T-cell (primary cell): Measurements from ENCODE around the gene CUX1. TPM values are rescaled to one million over a fixed set of nuclear protein-coding genes. Genes with fewer than 3 reads are reported as not detected.

Experiments used
- ATAC-seq, 4 experiments: fragments of 200-7000 bp in 3 of 4; fragments of 150-1000 bp in 1 of 4; cut with Tn5 transposase; replicated peaks in 1 of 4; 1 replicate in 3 of 4; 2 replicates in 1 of 4; pipeline ENCODE4 v1.10.0; 2021; ENCODE audit warnings: moderate library complexity in 3 of 4, mild to moderate bottlenecking in 2 of 4, moderate number of reproducible peaks in 1 of 4
- CTCF ChIA-PET, 2 donors: fragments of 300-600 bp; sonication (Branson Sonifier 250); formaldehyde crosslinking; loops; one replicate each; lab custom pipeline; 2022; ENCODE audit warnings: antibody characterized with exemption in 2 of 2; lab: Charles Lee
- POLR2A ChIA-PET, 2 donors: fragments of 300-600 bp; sonication (Branson Sonifier 250); formaldehyde crosslinking; loops; one replicate each; lab custom pipeline; 2022; ENCODE audit warnings: antibody characterized with exemption in 2 of 2; lab: Charles Lee
- DNase-seq, 35 experiments: peaks; one replicate each; pipeline versions ENCODE4 v3.0.0 to v3.0.0-alpha.2; 2013 to 2023
- H3K27ac ChIP-seq: one replicate; pipeline ENCODE4 v1.5.1; 2013; ENCODE audit warnings: low read length
- H3K27me3 ChIP-seq, 2 experiments: replicated peaks in 1 of 2; 1 replicate in 1 of 2; 2 replicates in 1 of 2; pipeline versions ENCODE4 v1.6.1 to v1.7.0; 2013; ENCODE audit warnings: low read length in 1 of 2, mixed read lengths in 1 of 2; ENCODE audit not compliant: control insufficient read depth in 2 of 2, insufficient read depth in 2 of 2; ENCODE audit errors: extremely low read depth in 1 of 2
- H3K36me3 ChIP-seq, 2 donors: 1 replicate in 1 of 2; 2 replicates in 1 of 2; pipeline versions ENCODE4 v1.6.1 to v1.7.0; 2013; ENCODE audit warnings: low read length in 1 of 2; ENCODE audit not compliant: control insufficient read depth in 2 of 2, insufficient read depth in 1 of 2; ENCODE audit errors: extremely low read depth in 1 of 2
- H3K4me1 ChIP-seq, 2 experiments: 1 replicate in 1 of 2; 2 replicates in 1 of 2; pipeline versions ENCODE4 v1.6.1 to v1.7.0; 2013; ENCODE audit warnings: low read length in 2 of 2, mixed read lengths in 1 of 2; ENCODE audit not compliant: insufficient read depth in 2 of 2, control insufficient read depth in 1 of 2; ENCODE audit errors: extremely low read depth in 1 of 2
- H3K4me3 ChIP-seq, 2 donors: 1 replicate in 1 of 2; 2 replicates in 1 of 2; pipeline versions ENCODE4 v1.5.1 to v1.7.0; 2013; ENCODE audit warnings: mild to moderate bottlenecking in 2 of 2, low read length in 1 of 2, moderate library complexity in 1 of 2; ENCODE audit not compliant: control insufficient read depth in 1 of 2; ENCODE audit errors: extremely low read depth in 1 of 2
- H3K9me3 ChIP-seq: 2 replicates; pipeline ENCODE4 v1.7.0; 2013
- H3K27ac Mint-ChIP-seq, 2 donors: one replicate each; pipeline ENCODE4 v1.8.0; 2020 to 2021; ENCODE audit warnings: mild to moderate bottlenecking in 2 of 2, mixed read lengths in 2 of 2
- H3K27me3 Mint-ChIP-seq, 2 donors: one replicate each; pipeline ENCODE4 v1.8.0; 2021 to 2022; ENCODE audit warnings: mixed read lengths in 2 of 2
- H3K36me3 Mint-ChIP-seq: one replicate; pipeline ENCODE4 v1.8.0; 2021; ENCODE audit warnings: mixed read lengths
- H3K4me1 Mint-ChIP-seq, 3 donors: one replicate each; pipeline ENCODE4 v1.8.0; 2020 to 2022; ENCODE audit warnings: mixed read lengths in 3 of 3, mild to moderate bottlenecking in 1 of 3
- H3K4me3 Mint-ChIP-seq, 3 donors: one replicate each; pipeline ENCODE4 v1.8.0; 2020 to 2022; ENCODE audit warnings: mild to moderate bottlenecking in 3 of 3, mixed read lengths in 3 of 3, moderate library complexity in 3 of 3
- H3K9me3 Mint-ChIP-seq, 3 donors: one replicate each; pipeline ENCODE4 v1.8.0; 2020 to 2022; ENCODE audit warnings: mixed read lengths in 3 of 3
- WGBS: methylation state at CpG from one replicate; pipeline ENCODE4 v1.1.5; 2013; ENCODE audit warnings: missing lambda C conversion rate; ENCODE audit not compliant: insufficient coverage; 5-methylcytosine and 5-hydroxymethylcytosine counted together
- total RNA-seq, 35 experiments: library from RNA in 6 of 35; stranded (reverse) in 6 of 35; fragments of 120-200 nt in 1 of 35; gene quantifications; one replicate each; pipeline versions ENCODE4 v1.2.1 to v1.2.4 and lab custom pipeline; 2013 to 2026

CUX1 gene
- total RNA-seq, 5 donors from 2014 or later (not counting 1 experiment from before 2014, with no cell fraction given): 36.9 to 50.2 (median 42.8) TPM

DNA sequence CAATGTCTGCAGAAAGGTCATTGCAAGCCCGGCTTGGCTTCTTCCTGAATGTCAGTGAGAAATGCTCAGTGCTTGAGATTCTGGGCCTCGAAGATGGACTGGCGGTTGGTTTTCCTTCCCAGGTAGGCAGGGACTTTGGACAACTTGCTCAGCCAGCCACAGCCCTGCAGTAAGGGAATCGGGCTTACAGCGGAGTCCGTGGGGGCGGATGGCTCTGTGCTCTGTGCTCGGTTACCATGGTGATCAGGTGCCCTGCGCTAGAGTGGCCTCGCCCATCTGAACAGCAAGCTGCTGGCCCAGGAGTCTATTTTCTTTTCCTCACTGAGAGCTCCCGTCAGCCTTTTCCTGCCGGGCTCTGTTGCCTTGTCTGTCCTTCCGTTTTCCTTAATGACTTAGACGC is 391.4 kb downstream of the CUX1 start:
- Histone ChIP-seq H3K4me3 (no peak overlapping the region), H3K9me3 (no peaks in the 10 kb centered on the region), H3K36me3 (peaks cover 11 to 31% of the 10 kb centered on the region in 2 donors), H3K27ac (no peak overlapping the region), H3K4me1 (no peaks in the 10 kb centered on the region), H3K27me3 (no peaks in the 10 kb centered on the region)
- ATAC-seq (no peak), DNase-seq (no peak)
- ChIA-PET CTCF (no interaction called here), POLR2A (no interaction called here)
- H3K4me1 Mint-ChIP-seq: no peaks in the 10 kb centered on the region
- peaks cover 36% of the 10 kb centered on the region for H3K36me3 Mint-ChIP-seq
- no peak overlapping the region for H3K4me3 Mint-ChIP-seq
- 88% methylated on average over 12 of the region's 14 CpGs for WGBS
- no peak overlapping the region for H3K27ac Mint-ChIP-seq
- H3K27me3 Mint-ChIP-seq: no peaks in the 10 kb centered on the region
- H3K9me3 Mint-ChIP-seq: no peaks in the 10 kb centered on the region

DNA sequence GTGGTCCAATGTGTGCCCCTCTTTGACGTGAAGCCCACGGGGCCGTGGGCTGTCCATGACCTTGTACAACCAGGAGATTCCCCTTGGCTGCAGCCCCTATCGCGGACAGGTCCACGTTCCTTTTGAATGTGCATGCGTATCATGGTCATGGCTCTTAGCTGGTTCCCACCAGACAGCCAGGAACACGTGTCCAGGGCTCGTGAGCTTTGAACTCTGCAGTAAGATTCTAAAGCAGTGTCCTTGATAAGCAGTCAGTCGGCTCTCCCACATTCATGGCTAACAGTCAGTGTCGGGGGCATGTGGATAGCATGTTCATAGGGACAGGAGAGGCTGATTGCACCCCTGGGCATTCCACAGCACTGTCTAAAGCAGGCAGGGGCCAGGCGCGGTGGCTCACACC is 393.4 kb downstream of the CUX1 start:
- ChIA-PET POLR2A (no interaction called here), CTCF (interaction anchor here (0.7 to 1.2 kb wide), 2 partner anchors 11 to 36 kb away, joined by 3 read pairs; no protein-coding TSS in a partner anchor)
- Mint-ChIP-seq H3K9me3 (no peaks in the 10 kb centered on the region), H3K27me3 (no peaks in the 10 kb centered on the region), H3K4me3 (no peak overlapping the region), H3K27ac (no peak overlapping the region), H3K4me1 (no peaks in the 10 kb centered on the region), H3K36me3 (peaks cover 34% of the 10 kb centered on the region)
- Histone ChIP-seq H3K27me3 (no peaks in the 10 kb centered on the region), H3K9me3 (no peaks in the 10 kb centered on the region), H3K4me1 (no peaks in the 10 kb centered on the region), H3K36me3 (peaks cover 5 to 16% of the 10 kb centered on the region in 2 donors), H3K27ac (no peak overlapping the region), H3K4me3 (no peak overlapping the region)
- no peak for ATAC-seq
- 90% methylated on average over 12 of the region's 13 CpGs for WGBS
- DNase-seq: no peak

DNA sequence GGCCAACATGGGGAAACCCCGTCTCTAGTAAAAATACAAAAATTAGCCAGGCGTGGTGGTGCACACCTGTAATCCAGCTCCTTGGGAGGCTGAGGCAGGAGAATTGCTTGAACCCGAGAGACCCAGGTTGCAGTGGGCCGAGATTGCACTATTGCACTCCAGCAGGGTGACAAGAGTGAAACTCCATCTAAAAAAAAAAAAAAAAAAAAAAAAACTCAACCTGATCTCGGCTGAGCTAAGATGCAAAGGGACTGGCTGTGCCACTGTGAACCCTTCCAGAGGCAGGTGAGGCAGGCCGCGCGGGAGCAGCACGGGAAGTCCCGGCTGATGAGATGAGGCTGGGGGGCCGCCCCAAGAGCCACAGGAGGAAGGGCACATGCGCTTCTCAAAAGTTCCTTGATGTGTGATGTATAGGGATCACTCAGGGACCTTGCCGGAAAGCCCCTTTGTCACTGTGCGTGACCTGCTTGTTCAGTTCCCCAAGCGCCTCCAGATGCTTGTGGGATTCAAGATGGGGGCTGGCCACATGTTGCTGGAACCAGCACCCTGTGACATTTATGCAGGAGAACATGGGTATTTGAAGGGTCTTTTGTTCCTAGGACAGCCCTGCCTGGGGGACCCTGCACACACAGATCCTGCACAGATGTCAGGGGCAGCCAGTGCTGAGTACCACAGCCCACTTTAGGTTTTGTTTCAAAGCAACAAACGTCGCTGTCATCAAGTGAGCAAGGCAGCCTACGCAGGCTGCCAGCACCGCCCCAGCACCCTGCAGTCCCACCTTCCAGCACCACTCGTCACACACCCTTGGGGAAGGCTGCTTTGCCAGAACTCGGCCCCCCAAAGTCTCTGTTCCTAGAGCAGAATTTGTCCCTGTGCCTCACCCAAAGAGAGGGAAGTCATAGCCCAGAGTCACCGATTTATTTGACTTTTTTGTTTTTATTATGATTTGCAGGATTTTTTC is 394.4 kb downstream of the CUX1 start:
- CTCF ChIA-PET: interaction anchor here in 1 of 2 donors (0.7 kb wide), 1 partner anchor 35 kb away, joined by 3 read pairs; no protein-coding TSS in a partner anchor
- no peak overlapping the region for H3K27ac Mint-ChIP-seq
- 96% methylated on average over 15 of the region's 22 CpGs for WGBS

DNA sequence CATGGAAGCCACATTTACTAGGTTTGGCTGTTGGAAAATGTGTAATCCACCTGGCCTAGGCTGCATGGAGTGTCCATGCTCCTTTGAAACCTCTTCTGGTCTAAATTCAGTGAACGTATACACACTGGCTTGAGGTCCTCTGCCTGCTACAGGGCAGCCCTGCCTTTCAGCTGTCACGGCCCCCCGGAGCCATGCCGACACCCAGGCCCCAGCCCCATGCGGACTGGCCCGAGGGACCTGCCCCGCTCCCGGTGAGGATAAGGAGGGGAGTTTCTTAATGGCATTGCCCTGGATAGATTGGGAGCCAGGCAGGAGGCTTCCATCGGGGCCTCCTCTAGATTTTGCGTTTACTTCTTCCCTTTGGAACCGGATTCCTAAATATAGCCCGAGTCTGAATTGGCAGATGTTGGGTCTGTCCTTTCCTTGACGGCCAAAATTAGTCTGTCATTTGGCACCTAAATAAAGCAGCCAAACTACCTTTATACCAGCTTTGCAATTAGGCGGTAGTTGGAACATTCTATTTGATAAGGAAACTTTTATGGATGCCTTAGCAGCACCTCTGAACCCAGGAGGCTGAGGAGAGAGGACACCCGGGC is 397.1 kb downstream of the CUX1 start:
- Histone ChIP-seq H3K27ac (no peak overlapping the region), H3K4me3 (no peak overlapping the region), H3K36me3 (peaks cover 10 to 11% of the 10 kb centered on the region in 2 donors), H3K9me3 (no peaks in the 10 kb centered on the region), H3K27me3 (no peaks in the 10 kb centered on the region), H3K4me1 (no peaks in the 10 kb centered on the region)
- Mint-ChIP-seq H3K27me3 (no peaks in the 10 kb centered on the region), H3K4me3 (no peak overlapping the region), H3K9me3 (no peaks in the 10 kb centered on the region), H3K36me3 (peaks cover 20% of the 10 kb centered on the region), H3K4me1 (peaks cover 0 to 5% (median 0%) of the 10 kb centered on the region in 3 donors), H3K27ac (no peak overlapping the region)
- ATAC-seq (no peak), DNase-seq (no peak)
- 96% methylated on average over 6 of the region's 15 CpGs for WGBS
- ChIA-PET POLR2A (no interaction called here), CTCF (no interaction called here)

More for the DNA sequence above, 394.4 kb downstream of the CUX1 start:
- H3K4me1 ChIP-seq: no peaks in the 10 kb centered on the region
- no peaks in the 10 kb centered on the region for H3K27me3 ChIP-seq
- Mint-ChIP-seq H3K36me3 (peaks cover 30% of the 10 kb centered on the region), H3K4me1 (peaks cover 0 to 4% (median 0%) of the 10 kb centered on the region in 3 donors), H3K4me3 (no peak overlapping the region), H3K27me3 (no peaks in the 10 kb centered on the region), H3K9me3 (no peaks in the 10 kb centered on the region)
- ATAC-seq: no peak
- peaks cover 0 to 11% of the 10 kb centered on the region in 2 donors for H3K36me3 ChIP-seq
- no peak overlapping the region for H3K27ac ChIP-seq
- POLR2A ChIA-PET: no interaction called here
- no peak for DNase-seq
- no peaks in the 10 kb centered on the region for H3K9me3 ChIP-seq
- H3K4me3 ChIP-seq: no peak overlapping the region

DNA sequence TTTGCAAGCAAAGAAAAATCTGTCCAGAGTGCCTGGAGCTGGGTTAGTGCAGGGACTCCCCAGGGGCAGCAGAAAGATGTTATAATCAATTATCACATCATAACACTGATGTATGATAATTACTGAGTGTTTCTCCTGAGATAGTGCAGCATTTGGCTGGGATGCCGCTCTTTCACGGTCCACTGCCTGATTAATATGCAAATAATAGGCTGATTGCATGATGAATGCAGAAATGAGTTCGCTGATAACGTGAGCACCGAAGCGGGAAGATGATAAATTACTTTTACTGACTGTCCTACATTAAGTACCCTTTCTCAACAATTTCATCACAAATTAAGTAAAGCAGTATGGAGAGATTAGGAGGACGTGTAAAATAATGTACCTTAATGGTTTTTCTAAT is 397.8 kb downstream of the CUX1 start:
- Histone ChIP-seq H3K4me3 (no peak overlapping the region), H3K27ac (no peak overlapping the region), H3K9me3 (no peaks in the 10 kb centered on the region), H3K36me3 (peaks cover 5 to 15% of the 10 kb centered on the region in 2 donors), H3K27me3 (no peaks in the 10 kb centered on the region), H3K4me1 (no peaks in the 10 kb centered on the region)
- Mint-ChIP-seq H3K27ac (no peak overlapping the region), H3K27me3 (no peaks in the 10 kb centered on the region), H3K4me1 (peaks cover 0 to 5% (median 0%) of the 10 kb centered on the region in 3 donors), H3K36me3 (peaks cover 20% of the 10 kb centered on the region), H3K9me3 (no peaks in the 10 kb centered on the region), H3K4me3 (no peak overlapping the region)
- no peak for ATAC-seq
- ChIA-PET CTCF (no interaction called here), POLR2A (no interaction called here)
- no CpG with 5 or more reads among the region's 7 CpGs for WGBS
- no peak for DNase-seq

DNA sequence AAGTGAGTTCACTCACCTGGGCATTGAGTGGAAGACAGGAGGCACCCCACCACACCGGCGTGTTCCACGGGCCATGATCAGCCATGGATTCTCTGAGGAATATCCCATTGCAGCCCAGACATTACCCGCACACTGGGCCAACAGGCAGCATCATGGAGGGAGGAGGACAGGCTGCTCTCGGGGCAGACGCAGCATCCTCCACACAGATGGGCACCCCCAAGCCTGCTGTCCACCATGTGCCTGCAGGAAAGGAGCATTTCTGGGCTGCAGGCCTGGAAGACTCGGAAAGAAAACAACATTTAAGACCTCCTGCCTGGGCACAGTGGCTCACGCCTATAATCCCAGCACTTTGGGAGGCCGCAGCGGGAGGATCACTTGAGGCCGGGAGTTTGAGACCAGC is 398.3 kb downstream of the CUX1 start:
- Mint-ChIP-seq H3K9me3 (no peaks in the 10 kb centered on the region), H3K4me1 (peaks cover 0 to 5% (median 0%) of the 10 kb centered on the region in 3 donors), H3K36me3 (peaks cover 18% of the 10 kb centered on the region), H3K27me3 (no peaks in the 10 kb centered on the region), H3K27ac (no peak overlapping the region), H3K4me3 (no peak overlapping the region)
- no peaks in the 10 kb centered on the region for H3K4me1 ChIP-seq
- DNase-seq: no peak
- H3K27ac ChIP-seq: no peak overlapping the region
- no peak for ATAC-seq
- WGBS: 91% methylated on average over 4 of the region's 11 CpGs
- ChIA-PET CTCF (no interaction called here), POLR2A (interaction anchor here in 1 of 2 donors (0.7 kb wide), 1 partner anchor 522 kb away, joined by 8 read pairs; no protein-coding TSS in a partner anchor)
- H3K27me3 ChIP-seq: no peaks in the 10 kb centered on the region
- H3K36me3 ChIP-seq: peaks cover 4 to 15% of the 10 kb centered on the region in 2 donors
- no peak overlapping the region for H3K4me3 ChIP-seq
- no peaks in the 10 kb centered on the region for H3K9me3 ChIP-seq
